ENCODE measurements around the gene PRDM15. TPM values are rescaled to one million over a fixed set of nuclear protein-coding genes. Genes with fewer than 3 reads are reported as not detected.

Gene PRDM15
- total RNA-seq, 1 experiment from 2014 or later = 16.7 TPM

- Histone ChIP-seq H3K9me3 (ENCODE audit: low read depth, low read length, poor library complexity, severe bottlenecking) (no peaks in the 10 kb centered on the region), H3K4me3 (ENCODE audit: low read depth, low read length, poor library complexity, severe bottlenecking) (no peak overlapping the region), H3K36me3 (ENCODE audit: insufficient read depth, low read length, poor library complexity, severe bottlenecking) (no peaks in the 10 kb centered on the region), H3K27me3 (replicated peaks; ENCODE audit: insufficient read depth, low read depth, low read length, poor library complexity) (no peaks in the 10 kb centered on the region), H3K27ac (ENCODE audit: low read depth, low read length, poor library complexity, severe bottlenecking) (no peak overlapping the region), H3K4me1 (ENCODE audit: insufficient read depth, low read length, poor library complexity, severe bottlenecking) (peaks cover 14% of the 10 kb centered on the region)
- BruUV-seq (replicated peaks) = no TSS peak
- CTCF ChIA-PET = no interaction called here
- POLR2A ChIA-PET (ENCODE audit: low non-redundant PET) = no interaction called here
- DNase-seq (ENCODE audit: low spot score) = no peak
- intact Hi-C loops (cut with micrococcal nuclease; ENCODE audit: unreplicated experiment) = no loop called here
- TF ChIP-seq CTCF (conservative IDR thresholded peaks at IDR 0.05; ENCODE audit: low read depth, low read length) (no peak), EZH2 (IDR thresholded peaks at IDR 0.05; ENCODE audit: borderline replicate concordance, low read depth, low read length, poor library complexity, severe bottlenecking) (no peak)
Measured at GRCh38 chr21:41808846-41809245, 70.3 kb downstream of the PRDM15 start.

- Histone ChIP-seq H3K4me1 (ENCODE audit: insufficient read depth, low read length, poor library complexity, severe bottlenecking) (peaks cover 18% of the 10 kb centered on the region), H3K27me3 (replicated peaks; ENCODE audit: insufficient read depth, low read depth, low read length, poor library complexity) (no peaks in the 10 kb centered on the region), H3K27ac (ENCODE audit: low read depth, low read length, poor library complexity, severe bottlenecking) (no peak overlapping the region), H3K4me3 (ENCODE audit: low read depth, low read length, poor library complexity, severe bottlenecking) (no peak overlapping the region), H3K36me3 (ENCODE audit: insufficient read depth, low read length, poor library complexity, severe bottlenecking) (no peaks in the 10 kb centered on the region), H3K9me3 (ENCODE audit: low read depth, low read length, poor library complexity, severe bottlenecking) (no peaks in the 10 kb centered on the region)
- ChIA-PET POLR2A (ENCODE audit: low non-redundant PET) (no interaction called here), CTCF (no interaction called here)
- no peak for DNase-seq (ENCODE audit: low spot score)
- TF ChIP-seq EZH2 (IDR thresholded peaks at IDR 0.05; ENCODE audit: borderline replicate concordance, low read depth, low read length, poor library complexity, severe bottlenecking) = no peak
- no peak for TF ChIP-seq CTCF (conservative IDR thresholded peaks at IDR 0.05; ENCODE audit: low read depth, low read length)
- no TSS peak for BruUV-seq (replicated peaks)
- intact Hi-C loops (cut with micrococcal nuclease; ENCODE audit: unreplicated experiment) = no loop called here
Measured at GRCh38 chr21:41808094-41808493, 71.0 kb downstream of the PRDM15 start.

DNA sequence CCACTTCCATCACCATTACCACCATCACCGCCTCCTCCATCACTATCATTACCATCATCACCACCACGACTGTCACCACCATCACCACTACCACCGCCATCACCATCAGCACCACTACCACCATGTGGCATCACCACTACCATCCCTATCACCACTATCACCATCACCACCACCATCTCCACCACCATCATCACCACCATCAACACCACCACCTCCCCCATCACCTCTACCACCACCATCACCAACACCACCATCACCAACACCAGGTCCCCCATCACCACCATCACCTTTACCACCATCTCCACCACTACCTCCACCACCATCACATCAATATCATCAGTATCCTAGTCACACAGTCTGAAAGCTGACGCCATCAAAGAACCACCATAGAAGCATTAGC lies 72.4 kb downstream of the PRDM15 start:
- ChIA-PET CTCF (no interaction called here), POLR2A (ENCODE audit: low non-redundant PET) (no interaction called here)
- Histone ChIP-seq H3K4me3 (ENCODE audit: low read depth, low read length, poor library complexity, severe bottlenecking) (no peak overlapping the region), H3K9me3 (ENCODE audit: low read depth, low read length, poor library complexity, severe bottlenecking) (no peaks in the 10 kb centered on the region), H3K27ac (ENCODE audit: low read depth, low read length, poor library complexity, severe bottlenecking) (no peak overlapping the region), H3K36me3 (ENCODE audit: insufficient read depth, low read length, poor library complexity, severe bottlenecking) (no peaks in the 10 kb centered on the region), H3K4me1 (ENCODE audit: insufficient read depth, low read length, poor library complexity, severe bottlenecking) (peaks cover 5% of the 10 kb centered on the region), H3K27me3 (replicated peaks; ENCODE audit: insufficient read depth, low read depth, low read length, poor library complexity) (no peaks in the 10 kb centered on the region)
- DNase-seq (ENCODE audit: low spot score) = no peak
- intact Hi-C loops (cut with micrococcal nuclease; ENCODE audit: unreplicated experiment) = no loop called here
- no TSS peak for BruUV-seq (replicated peaks)
- TF ChIP-seq EZH2 (IDR thresholded peaks at IDR 0.05; ENCODE audit: borderline replicate concordance, low read depth, low read length, poor library complexity, severe bottlenecking) (no peak), CTCF (conservative IDR thresholded peaks at IDR 0.05; ENCODE audit: low read depth, low read length) (no peak)

Data from A673 (cell line).